GM18868 (cell line): Measurements from ENCODE around the gene CTIF.
A peak's percentile ranks its signal among the peaks of the same experiment; 100 is the strongest.
"Not testable (repeated sequence)": the region's sequence is repeated elsewhere in the genome, so short reads cannot be mapped to it uniquely, and the experiment has no call there.

ENCODE experiments used
- ATAC-seq: cut with Tn5 transposase; IDR thresholded peaks from one replicate; pipeline ENCODE4 v1.9.1; 2021; ENCODE audit warnings: mild to moderate bottlenecking, moderate library complexity; ENCODE audit not compliant: unreplicated experiment

The CTIF gene

DNA sequence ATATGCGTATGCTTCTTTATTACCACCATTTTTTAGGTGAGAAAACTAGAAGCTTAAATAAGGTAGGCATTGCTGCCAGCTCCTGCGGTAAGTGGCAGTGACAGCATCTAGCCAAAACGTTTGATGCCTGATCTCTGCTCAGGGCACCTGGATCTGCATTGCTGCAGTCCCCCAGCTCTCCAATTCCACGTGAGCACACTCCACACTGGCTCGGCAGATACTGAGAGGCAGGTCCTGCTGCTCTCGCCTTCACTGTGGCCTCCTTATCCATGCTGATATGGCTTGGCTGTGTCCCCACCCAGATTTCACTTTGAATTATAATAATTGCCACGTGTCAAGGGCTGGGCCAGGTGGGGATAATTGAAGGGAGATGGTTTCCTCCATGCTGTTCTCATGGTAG lies 160.9 kb downstream of the CTIF start:
- no peak for ATAC-seq

DNA sequence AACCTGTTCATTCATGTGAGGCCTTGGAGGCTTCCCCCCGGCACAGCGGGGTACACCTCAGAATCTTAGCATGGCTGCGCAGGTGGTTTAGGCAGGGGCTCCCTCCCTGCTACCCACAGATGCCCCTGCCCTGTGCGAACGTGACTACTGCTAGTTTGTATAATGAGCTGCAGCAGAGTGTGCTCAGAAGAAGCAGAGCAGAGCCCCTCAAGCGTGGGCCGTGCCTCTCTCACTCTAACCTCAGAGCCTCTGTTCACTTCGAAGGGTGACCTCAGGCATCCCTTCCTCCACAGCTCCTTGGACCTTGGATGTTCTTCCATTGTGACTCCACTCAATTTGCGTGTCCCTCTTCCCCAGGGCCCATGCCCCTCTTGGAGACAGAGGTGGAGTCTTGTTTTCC lies 161.6 kb downstream of the CTIF start:
- ATAC-seq: no peak

DNA sequence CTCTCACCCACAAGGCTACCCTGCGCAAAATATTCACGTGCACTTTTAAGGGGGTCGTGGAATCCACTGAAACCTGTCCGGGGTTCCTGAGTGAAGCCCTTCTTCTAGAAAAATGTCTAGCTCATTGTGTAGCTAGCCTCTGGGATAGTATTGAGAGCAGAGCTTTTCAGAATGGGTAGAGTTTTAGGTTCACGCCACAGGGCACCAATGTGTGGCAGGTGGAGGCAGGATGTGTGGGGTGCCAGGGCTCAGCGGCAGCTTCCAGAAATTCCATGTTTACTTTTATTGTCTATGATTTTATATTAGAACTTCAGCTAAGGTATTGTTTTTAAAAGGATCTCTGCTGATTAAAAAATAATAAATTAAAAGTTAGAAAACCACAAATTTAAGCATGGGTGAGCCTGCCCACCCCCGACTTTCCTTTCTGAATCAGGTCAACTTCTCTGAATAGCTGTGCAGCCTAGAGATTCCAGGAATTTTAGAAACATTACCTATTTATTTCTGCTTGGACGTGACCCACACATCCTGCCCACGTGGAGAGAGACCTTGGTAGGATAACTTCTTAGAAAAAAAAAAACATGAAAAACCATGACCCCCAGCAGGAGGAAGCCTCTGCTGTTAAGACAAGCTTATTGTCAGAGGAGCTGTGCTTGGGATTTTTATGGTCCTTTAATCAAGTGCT lies 163.7 kb downstream of the CTIF start:
- ATAC-seq: no peak

DNA sequence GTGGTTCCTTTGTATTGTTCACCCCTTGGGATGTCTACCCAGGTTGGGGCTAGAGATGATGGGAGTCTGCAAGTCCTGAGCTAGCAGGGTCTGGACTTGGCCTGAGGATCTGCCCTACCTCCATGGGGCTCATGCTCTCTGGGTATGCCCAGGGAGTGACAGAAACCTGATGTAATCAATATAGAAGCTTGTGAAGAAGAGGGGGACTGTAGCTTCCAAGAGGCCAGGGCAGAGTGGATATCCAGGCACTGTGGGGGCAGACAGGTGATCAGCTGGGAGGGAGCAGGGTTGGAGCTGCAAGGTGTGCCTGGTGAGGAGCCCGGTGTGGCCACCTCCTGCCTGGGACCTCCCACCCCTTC lies 164.2 kb downstream of the CTIF start:
- no peak for ATAC-seq

DNA sequence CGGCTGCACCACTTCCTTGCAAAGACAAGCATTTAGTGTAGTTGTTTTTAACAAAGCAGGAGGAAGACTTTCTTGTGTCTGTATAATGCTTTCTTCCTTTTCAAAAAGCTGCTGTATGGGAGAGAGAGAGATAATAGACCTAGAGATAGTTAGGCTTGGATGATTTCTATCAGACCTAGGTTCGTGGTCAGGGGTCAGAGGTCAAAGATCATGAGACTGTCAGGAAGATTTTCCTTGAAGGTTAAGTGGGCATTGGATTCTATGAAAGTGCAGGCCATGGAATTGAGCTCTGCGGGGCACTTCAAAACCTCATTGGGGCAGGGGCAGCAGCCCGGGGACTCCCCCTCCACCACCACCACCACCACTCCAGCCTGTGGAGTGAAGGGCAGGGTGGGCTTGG lies 164.6 kb downstream of the CTIF start:
- no peak for ATAC-seq

DNA sequence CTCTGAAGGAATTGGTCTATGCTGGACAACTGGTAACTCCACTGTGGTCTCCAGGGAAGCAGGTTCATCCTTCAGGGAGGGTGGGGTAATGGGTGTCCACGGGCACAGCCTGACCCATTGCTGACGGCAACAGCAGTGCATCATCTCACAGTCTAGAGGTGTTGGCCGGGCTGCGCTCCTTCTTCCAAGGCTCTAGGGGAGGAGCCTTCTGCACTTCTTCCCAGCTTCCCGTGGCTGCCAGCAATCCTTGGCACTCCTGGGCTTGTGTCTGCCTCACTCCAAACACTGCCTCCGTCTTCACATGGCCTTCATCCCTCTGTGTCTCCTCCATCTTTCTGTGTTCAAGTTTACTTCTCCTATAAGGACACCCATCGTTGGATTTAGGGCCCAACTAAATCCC lies 166.2 kb downstream of the CTIF start:
- ATAC-seq: no peak

DNA sequence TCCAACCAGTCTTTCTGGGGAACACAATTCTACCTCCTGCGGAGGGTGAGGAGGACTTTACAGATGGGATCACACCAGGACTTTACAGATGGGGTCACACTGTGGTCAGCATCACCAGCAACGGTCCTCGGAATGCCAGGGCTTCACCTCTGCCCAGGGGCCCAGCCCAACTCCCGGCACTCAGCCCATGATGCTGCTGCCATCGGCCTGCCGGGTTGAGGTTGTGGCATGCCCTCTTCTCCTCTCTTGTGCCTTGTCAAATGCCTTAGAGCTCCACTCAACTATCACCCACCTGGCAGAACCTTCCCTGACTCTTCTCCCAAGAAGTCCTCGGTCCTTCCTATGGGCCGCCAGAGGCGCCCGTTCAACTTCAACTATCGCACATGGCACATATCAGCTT lies 166.7 kb downstream of the CTIF start:
- ATAC-seq: no peak

DNA sequence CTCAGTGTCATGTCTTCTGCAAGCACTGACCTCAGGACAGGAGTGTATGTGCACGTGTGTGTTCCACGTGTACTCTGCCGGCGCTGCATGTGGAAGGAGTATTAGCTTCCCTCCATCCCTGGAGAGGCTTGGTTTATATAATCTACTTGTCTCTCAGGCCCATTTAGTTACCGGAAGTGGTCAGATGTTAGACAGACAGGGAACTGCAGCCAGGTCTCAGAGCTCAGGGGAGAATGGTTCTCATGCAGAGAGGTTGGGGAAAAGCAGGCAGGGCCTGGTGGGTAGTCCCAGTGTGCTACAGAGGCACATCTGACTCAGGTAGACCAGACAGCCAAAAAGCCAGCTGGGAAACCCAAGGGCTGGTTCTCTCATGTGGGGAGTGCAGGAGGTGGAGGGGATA lies 167.9 kb downstream of the CTIF start:
- peak; percentile 54 for ATAC-seq

DNA sequence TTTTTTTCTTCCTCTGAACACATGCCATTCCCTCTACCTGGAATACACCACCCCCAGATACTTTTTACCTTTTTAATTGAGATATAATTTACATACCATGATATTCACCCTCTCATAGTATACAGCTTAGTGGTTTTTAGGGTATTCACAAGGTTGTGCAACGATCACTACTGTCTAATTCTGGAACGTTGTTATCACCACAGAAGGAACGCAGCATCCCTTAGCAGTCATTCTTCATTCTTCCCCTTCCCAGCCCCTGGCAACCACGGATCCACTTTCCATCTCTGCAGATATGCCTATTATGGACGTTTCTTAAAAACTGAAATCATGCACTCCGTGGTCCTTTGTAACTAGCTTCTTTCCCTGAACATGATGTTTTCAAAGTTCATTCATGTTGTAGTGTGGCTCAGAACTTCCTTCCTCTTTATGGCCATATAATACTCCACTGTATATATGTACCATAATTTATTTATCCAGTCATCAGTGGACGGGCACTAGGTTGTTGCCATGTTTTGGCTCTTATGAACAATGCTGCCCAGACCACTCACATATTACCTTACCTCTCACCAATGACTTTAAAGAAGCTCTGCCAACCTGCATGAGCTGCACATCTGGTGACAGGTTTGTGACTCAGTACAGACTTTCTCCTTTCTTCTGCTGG lies 168.9 kb downstream of the CTIF start:
- ATAC-seq: no peak

DNA sequence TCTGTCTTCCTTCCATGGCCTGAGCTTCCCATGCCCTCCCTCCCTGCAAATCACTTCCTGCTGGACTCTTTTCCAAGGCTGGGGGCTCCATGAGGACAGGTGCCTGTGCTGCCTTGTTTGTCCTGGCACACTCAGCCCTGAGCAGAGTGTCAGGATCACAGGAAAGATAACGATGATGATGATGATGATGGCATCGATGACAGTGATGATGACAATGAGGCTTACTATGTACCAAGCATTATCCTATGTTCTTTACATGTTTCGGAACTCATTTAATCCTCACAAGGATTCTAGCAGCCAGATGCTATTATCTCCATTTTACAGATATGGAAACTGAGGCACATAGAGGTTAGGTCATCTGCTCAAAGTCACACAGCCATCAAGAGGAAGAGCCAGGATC lies 170.0 kb downstream of the CTIF start:
- ATAC-seq: no peak

DNA sequence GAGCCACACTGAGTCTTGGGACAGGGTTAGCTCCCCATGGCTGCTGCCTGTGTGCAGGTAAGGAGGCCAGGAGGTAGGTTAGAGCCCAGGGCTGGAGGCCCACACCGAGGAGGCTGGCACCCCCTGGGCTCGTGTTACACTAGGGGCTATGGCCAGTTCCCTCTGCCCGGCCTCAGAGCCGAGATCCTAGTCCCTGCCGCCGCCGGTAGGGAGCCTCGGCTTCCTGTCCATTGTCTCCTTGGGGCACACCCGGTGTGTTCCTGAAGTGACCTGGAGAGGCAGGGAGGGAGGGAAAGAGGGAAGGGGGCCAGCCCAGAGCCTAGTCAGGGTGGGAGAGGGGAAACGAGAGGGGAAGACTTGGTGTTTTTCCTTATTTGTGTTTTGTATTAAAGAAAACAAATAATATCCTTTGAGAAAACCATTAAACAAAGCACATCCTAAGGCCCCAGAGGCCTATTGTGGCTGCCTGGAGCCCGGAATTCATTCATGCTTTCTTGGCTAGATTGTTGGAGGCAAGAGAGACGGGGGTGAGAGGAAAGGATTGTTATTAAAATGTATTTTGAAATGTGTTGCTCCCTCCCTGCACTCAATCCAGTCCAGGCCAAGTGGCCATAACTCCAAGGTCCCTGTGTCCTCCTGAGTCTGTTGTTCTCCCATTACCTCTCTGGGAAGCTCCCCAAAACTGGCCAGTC lies 170.7 kb downstream of the CTIF start:
- no peak for ATAC-seq

DNA sequence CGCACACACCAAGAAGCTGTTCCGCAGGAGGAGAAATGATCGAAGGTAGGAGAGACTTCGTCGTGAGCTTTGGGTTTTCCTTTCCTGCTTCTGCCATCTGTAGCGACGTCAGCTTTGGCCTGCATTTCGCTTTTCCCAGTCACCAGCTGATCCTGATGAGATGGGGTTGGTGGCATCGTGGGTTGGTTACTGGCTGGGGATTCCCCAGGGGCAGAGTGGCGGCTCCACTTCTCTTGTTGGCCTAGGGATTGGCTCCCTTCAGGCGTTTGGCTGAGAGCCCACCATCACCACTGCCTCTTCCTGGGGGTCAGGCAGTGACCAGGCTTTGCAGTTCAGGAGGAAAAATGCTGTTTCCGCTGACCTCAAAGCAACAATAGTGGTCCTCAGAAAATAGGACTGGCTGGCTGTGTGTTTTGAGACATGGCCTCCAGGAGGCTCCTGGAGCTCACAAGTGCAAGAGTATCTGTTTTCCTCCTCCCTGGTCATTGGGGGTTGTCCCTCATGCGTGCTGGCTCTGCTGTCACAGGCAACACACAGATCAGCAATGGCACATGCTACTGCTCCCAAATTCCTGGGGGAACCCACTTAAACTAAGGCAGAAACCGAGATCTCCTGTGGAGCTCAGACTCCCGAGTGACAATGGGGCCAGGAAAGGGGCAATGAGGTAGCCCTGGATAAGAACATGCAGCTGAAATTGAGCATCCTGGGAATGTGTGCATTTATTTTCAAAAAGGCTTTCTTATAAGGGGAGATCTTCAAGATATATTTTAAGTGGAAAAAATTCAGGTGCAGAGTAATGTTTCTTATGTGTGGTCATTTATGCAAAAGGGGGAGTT lies 173.0 kb downstream of the CTIF start:
- ATAC-seq: peak; percentile 53

DNA sequence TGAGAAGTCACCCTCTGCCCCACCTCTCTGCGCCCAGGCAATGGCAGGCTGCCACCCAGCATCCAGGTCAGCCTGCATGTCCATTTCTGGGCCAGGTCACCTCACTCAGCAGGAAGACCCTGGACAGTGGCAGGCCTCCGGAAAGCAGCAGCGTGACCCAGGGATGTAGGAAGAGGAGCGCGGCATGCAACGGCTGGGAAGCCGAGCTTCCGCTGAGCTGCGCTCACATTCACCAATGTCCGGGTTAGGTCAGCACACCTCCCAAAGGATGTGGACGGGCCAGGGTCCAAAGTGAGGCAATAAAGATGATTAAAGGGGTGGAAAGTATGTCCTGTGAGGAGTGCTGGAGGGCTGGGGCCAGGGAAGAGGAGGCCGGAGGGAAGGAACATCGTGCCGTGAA lies 174.5 kb downstream of the CTIF start:
- ATAC-seq: no peak

DNA sequence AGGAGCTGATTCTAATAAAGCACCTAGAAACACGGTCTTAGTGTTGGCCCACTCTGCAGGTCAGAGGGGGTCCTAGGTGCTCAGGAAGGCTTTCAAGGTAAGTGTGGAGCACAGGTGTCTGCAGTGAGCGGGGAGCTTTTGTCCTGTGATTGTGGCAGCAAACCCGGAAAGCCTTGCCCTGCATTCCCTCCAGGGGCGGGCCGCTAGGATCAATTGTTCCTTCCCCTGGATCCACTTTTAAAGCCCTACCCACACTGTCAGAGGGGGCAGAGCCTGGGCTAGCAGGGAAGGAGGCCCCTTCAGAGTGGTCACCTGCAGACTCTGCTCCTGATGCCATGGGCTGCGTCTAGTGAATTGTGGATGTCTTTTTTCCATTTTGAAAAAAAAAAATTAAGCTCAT lies 176.0 kb downstream of the CTIF start:
- ATAC-seq: no peak

DNA sequence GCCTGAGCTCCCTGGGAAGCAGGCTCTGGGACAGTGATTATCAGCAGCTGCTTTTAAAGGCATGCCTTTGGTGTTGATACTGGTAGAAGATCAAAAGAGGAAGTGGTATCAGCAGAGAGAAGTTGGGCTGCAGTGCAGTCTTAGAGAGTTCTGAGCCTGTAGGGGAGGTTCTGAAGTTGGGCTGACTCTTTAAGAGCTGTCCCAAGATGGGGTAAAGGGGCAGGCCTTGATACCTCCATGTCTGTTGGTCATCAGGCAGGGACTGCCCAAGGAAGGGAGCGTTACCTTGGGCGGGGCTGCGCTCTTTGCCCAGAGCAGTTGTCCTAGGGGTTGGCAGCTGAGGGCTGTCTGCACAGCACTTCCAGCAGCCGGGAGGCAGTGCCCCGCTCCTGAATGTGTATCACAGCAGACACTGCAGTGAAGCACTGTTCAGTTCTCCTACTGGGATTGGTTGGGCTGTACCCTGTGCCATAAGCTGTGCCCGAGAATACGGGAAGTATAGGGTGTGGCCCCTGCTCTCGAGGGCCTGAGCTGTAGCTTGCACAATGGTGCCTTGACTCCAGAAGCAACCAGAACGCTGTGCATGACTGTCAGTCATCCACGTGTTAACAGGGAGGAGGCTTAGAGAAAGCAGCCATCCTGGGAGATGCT lies 177.0 kb downstream of the CTIF start:
- peak; percentile 81 for ATAC-seq

DNA sequence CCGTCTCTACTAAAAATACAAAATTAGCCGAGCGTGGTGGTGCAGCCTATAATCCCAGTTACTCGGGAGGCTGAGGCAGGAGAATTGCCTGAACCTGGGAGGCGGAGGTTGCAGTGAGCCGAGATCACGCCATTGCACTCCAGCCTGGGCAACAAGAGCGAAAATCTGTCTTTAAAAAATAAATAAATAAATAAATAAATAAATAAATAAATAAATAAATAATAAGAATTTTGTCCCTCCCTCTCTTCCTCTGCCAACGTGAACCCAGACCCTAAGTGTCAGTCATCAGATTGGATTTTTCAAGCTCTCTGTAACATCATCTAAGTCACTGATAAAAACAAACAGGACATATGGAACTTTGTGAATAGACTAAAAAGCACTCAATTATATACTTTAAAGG lies 178.4 kb downstream of the CTIF start:
- ATAC-seq: not testable (repeated sequence)

DNA sequence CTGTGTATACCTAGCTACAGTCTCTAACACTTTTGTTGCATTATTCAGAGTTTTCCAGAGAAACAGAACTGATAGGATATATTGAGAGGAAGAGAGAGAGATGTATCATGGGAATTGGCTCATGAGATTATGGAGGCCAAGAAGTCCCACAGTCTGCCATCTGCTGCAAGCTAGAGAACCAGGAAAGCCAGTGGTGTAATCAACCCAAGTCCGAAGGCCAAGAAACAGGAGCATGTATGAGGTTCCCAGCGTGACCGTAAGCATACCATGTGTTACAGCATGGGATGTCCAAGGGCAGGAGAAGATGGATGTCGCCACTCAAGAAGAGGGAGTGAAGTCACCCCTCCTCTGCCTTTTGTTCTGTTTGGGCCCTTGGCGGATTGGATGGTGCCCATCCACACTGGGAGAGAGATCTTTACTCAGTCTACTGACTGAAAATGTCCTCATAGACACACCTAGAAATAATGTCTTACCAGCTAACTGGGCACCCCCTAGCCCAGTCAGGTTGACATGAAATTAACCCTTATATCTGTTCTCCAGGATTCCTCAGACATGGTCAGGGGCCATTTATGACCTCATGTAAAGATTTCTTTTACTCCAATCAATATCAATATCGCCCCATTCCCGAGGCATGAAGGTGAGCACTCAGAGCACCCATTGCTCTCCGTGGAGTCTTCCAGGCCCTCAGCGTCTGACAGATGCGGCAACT lies 179.6 kb downstream of the CTIF start:
- ATAC-seq: no peak

DNA sequence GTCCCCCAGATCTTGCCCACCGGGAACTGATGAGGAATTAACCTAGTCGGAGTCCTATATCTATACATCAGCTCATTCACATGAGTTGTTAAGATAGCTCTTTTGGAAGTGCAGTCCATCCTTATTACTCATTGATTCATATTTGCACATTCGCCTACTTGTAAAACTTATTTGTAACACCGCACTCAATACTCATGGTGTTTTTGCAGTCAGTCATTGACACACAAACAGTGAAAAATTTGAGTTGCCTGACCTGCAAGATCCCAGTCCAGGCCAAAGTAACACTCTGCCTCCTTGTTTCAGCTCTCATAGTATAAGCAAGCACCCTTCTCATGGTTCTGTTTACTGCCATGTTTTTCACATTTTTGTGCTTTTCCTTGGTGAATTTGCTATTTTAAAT lies 180.6 kb downstream of the CTIF start:
- no peak for ATAC-seq

DNA sequence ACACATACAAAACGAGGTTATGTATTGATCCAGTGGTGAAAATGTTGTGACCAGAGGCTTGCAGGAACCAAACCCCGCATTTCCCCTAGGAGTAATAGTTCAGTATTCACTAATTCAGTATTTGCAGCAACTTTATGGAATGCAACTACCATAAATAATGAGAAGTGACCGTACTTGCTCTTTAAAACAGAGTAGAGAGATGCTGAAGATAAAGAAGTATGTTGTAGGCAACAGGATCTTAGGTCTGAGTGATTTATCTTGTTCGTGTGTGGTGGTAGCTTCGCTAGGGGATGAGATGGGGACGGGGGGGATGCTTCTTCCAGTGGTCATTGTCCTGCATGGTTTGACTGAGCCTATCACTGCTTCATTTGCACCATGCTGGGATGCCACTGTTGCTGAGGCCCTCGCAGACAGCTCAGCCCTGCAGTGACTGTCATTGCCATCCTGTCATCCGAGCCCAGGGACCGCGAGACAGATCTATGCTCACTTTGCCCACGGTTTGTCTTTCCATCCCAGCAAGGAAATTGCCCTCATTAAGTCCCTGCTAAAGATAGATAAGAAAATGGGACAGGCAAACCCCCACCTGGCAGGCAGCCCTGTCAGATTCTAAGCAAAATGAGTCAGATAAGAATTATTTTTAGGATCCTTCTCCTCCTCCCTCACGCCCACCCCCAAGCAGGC lies 181.3 kb downstream of the CTIF start:
- no peak for ATAC-seq

DNA sequence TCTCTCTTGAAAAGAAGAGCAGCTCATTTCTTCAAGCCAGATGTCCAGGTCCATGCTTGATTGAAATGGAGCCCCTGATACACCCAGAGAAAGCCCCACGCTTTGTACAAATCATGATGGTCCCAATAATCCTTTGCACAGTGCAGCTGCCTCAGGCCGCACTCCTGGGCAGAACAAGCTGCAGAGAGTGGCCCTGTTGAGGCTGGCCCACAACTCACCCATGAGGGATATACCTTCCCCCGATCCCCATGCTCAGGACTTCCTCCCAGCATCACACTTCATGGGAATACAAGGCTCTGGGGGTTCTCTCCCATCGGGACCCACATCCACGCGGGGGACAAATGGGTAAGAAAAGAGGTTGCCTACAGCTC lies 181.8 kb downstream of the CTIF start:
- ATAC-seq: no peak
